AG04450 (cell line): Measurements from ENCODE around the gene CHADL. TPM values are rescaled to one million over a fixed set of nuclear protein-coding genes. Genes with fewer than 3 reads are reported as not detected.
A peak's percentile ranks its signal among the peaks of the same experiment; 100 is the strongest.

ENCODE experiments used
- CTCF ChIA-PET: fragments of 300-600, 350-600 bp; formaldehyde crosslinking; extraction: SDS; loops from one replicate; lab custom pipeline; 2022; ENCODE audit warnings: antibody characterized with exemption, inconsistent platforms; lab: Charles Lee
- POLR2A ChIA-PET: fragments of 350-600 bp; formaldehyde crosslinking; extraction: SDS; loops from one replicate; lab custom pipeline; 2021; ENCODE audit warnings: antibody characterized with exemption, inconsistent platforms; lab: Yijun Ruan, JAX
- DNase-seq: peaks from one replicate; pipeline ENCODE4 v3.0.0-alpha.2; 2011; ENCODE audit warnings: low read depth, low spot score
- H3K27ac ChIP-seq: one replicate; pipeline ENCODE4 v1.5.1; 2012; ENCODE audit warnings: low read depth, low read length, control low read depth
- H3K27me3 ChIP-seq: one replicate; pipeline ENCODE4 v1.6.0; 2012; ENCODE audit warnings: low read length; ENCODE audit not compliant: control insufficient read depth, insufficient read depth
- H3K4me3 ChIP-seq: 2 replicates; pipeline ENCODE4 v1.5.1; 2011; ENCODE audit warnings: mild to moderate bottlenecking, low read depth, low read length, control low read depth
- H3K9me3 ChIP-seq: 2 replicates; pipeline ENCODE4 v1.5.1; 2012; ENCODE audit warnings: low read length; ENCODE audit not compliant: control insufficient read depth, insufficient read depth
- CTCF ChIP-seq: IDR thresholded peaks from 2 replicates; pipeline ENCODE4 v1.5.1; 2011; ENCODE audit warnings: low read depth, low read length, control low read depth, inconsistent platforms
- polyA plus RNA-seq: library from polyadenylated mRNA; depleted of rRNA; stranded (reverse); fragments of >200 nt; gene quantifications from 2 replicates; pipeline ENCODE4 v1.2.3, GENCODE V29; 2011

The CHADL gene
- polyA plus RNA-seq, 1 experiment = 0.24 TPM

DNA sequence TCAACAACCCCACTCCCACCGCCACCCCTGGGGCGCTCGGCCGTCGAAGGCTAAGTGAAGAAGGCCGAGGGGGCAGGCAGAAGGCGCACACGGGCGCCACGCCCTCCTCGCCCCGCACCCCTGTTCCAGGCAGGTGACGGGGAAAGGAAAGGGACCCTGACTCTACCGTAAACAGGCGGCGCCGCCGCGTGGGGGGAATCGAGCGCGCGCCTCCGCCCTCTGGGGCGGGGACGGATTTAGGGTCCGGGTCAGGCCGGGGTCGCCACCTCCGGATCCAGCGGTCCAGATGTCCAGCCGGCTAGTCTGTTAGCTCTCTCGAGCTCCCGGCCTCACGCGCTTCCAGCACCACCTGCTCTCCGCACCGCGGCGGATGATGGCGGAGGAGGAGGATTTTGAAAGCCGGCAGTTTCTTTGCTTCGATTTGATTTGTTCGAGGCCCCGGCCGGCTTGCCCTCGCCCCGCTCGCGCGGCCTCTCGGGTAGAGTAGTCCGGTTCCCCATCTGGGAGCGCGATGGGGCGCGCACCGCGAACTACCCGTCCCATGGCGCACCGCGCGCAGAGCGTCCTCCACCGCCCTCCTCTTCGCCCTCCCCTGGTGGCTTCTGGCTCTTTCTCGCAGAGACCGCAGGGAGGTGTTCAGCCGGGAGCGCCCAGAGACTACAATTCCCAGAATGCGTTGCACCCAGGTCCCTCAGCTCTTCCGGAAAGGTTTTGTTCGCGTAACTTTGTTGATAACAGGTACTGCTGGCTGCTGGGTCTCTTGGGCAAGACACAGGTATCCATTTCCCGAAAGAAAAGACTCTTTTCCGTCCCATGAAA is 45.3 kb upstream of the CHADL start, which contains the start of gene RANGAP1:
Gene RANGAP1, minus strand, starts transcription at position 368 of the 819 bp plus-strand sequence. CDS start 5,143 bp downstream, outside the sequence.
- peak; percentile 96 for DNase-seq
- peak; percentile 25; the same call in 1 of the 2 replicates for TF ChIP-seq CTCF
- POLR2A ChIA-PET = interaction anchor here (0.5 to 2.1 kb wide), 12 partner anchors 15 to 572 kb away, joined by 3 to 16 read pairs (median 4); partner anchors contain the start of genes ACO2, PHF5A, TEF and TOB2
- CTCF ChIA-PET = interaction anchor here (0.5 to 0.7 kb wide), 2 partner anchors 15 to 185 kb away, joined by 3 to 4 read pairs; partner anchors contain the start of gene ZC3H7B
- Histone ChIP-seq H3K27ac (peak within 1 kb of the TSS; percentile 94), H3K4me3 (peak within 1 kb of the TSS; percentile 83), H3K9me3 (peaks cover 4% of the 10 kb centered on the region; the same call in 1 of the 2 replicates), H3K27me3 (no peaks in the 10 kb centered on the region)

DNA sequence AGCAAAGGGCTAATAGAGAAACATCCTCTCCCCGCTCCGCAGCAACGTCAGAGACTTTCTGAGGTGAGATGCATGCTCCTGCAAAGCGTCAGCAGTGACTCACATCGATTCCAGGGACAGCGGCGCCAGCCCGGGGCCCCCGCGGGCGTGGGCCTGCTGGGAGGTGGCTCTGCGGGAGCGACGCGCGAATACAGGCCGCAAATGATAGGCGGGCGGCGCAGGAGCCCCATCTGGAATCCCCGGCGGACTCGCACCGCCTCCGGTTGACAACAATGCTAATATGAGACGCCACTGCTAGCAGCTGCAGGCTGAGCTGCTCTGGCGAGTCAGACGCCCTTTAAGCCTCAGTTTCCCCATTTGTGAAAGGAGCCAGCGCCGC is 44.7 kb upstream of the CHADL start:
- peak; percentile 51 for DNase-seq
- H3K27me3 ChIP-seq = no peaks in the 10 kb centered on the region
- ChIA-PET POLR2A (interaction anchor here (0.5 to 1.6 kb wide), 7 partner anchors 13 to 183 kb away, joined by 3 to 16 read pairs (median 5); partner anchors contain the start of genes ACO2, PHF5A and TEF), CTCF (interaction anchor here (0.5 kb wide), 1 partner anchor 185 kb away, joined by 4 read pairs; no protein-coding TSS in a partner anchor)
- H3K9me3 ChIP-seq = peaks cover 4% of the 10 kb centered on the region; the same call in 1 of the 2 replicates
- TF ChIP-seq CTCF = no peak
- H3K27ac ChIP-seq = peak overlapping the region; percentile 94
- H3K4me3 ChIP-seq = peak overlapping the region; percentile 83

DNA sequence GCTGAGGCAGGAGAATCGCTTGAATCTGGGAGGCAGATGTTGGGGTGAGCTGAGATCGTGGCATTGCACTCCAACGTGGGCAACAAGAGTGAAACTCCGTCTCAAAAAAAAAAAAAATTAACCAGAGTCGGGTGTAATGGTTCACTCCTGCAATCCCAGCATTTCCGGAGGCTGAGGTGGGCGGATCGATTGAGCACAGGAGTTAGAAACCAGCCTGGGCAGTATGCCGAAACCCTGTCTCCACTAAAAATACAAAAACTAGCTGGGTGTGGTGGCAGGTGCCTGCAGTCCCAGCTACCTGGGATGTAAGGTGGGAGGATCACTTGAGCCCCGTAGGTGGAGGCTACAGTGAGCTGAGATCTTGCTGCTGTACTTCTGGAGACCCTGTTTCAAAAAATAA is 43.7 kb upstream of the CHADL start:
- no peak for TF ChIP-seq CTCF
- Histone ChIP-seq H3K27ac (no peak overlapping the region), H3K4me3 (peak overlapping the region; percentile 83), H3K27me3 (no peaks in the 10 kb centered on the region), H3K9me3 (peaks cover 4% of the 10 kb centered on the region; the same call in 1 of the 2 replicates)
- ChIA-PET CTCF (no interaction called here), POLR2A (interaction anchor here (1.2 kb wide), 1 partner anchor 12 kb away, joined by 4 read pairs; no protein-coding TSS in a partner anchor)
- DNase-seq = no peak

DNA sequence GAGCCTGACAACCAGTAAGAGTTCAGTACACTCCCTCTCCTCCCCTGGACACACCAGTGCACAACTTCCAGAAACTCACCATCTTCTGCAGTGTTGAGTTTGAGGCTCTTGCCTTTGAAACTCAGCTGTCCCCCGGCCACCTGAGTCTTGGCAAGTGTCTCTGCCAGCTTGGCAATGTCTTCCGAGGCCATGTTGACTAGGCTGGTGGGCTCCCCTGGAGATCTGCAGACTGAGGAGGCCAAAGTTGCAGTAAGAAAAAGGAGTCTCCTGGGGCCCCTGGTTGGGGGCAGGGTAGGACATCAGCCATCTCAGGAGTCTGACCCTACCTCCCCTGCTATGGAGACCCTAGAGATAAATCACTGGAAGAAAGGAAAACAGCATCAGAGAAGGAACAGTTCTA is 40.1 kb upstream of the CHADL start:
- no peak for DNase-seq
- CTCF ChIA-PET = interaction anchor here (1.1 kb wide), 1 partner anchor 237 kb away, joined by 4 read pairs; no protein-coding TSS in a partner anchor
- H3K9me3 ChIP-seq = peaks cover 3% of the 10 kb centered on the region; the same call in 1 of the 2 replicates
- H3K27ac ChIP-seq = no peak overlapping the region
- no peak overlapping the region for H3K4me3 ChIP-seq
- H3K27me3 ChIP-seq = no peaks in the 10 kb centered on the region
- POLR2A ChIA-PET = no interaction called here
- TF ChIP-seq CTCF = no peak
